AG10803 (cell line): ENCODE results near the gene TRIM37.
A peak's percentile ranks its signal among the peaks of the same experiment; 100 is the strongest.

Experiments used
- DNase-seq: peaks from one replicate; pipeline ENCODE4 v3.0.0; 2010; ENCODE audit warnings: low read depth
- H3K4me3 ChIP-seq: 2 replicates; pipeline ENCODE4 v1.5.1; 2011; ENCODE audit warnings: mild to moderate bottlenecking, low read length, control low read depth
- TF ChIP-seq, protein P1 (sequence below): conservative IDR thresholded peaks from 2 replicates; pipeline ENCODE4 v1.5.1; 2011; ENCODE audit warnings: mild to moderate bottlenecking, low read length, control low read depth, inconsistent platforms

The TRIM37 gene

GRCh38 chr17:59002848-59003247 lies 103.8 kb downstream of the TRIM37 start:
- peak; percentile 18 for DNase-seq
- H3K4me3 ChIP-seq = no peak overlapping the region
- TF ChIP-seq, protein P1, sequence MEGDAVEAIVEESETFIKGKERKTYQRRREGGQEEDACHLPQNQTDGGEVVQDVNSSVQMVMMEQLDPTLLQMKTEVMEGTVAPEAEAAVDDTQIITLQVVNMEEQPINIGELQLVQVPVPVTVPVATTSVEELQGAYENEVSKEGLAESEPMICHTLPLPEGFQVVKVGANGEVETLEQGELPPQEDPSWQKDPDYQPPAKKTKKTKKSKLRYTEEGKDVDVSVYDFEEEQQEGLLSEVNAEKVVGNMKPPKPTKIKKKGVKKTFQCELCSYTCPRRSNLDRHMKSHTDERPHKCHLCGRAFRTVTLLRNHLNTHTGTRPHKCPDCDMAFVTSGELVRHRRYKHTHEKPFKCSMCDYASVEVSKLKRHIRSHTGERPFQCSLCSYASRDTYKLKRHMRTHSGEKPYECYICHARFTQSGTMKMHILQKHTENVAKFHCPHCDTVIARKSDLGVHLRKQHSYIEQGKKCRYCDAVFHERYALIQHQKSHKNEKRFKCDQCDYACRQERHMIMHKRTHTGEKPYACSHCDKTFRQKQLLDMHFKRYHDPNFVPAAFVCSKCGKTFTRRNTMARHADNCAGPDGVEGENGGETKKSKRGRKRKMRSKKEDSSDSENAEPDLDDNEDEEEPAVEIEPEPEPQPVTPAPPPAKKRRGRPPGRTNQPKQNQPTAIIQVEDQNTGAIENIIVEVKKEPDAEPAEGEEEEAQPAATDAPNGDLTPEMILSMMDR = no peak

DNA sequence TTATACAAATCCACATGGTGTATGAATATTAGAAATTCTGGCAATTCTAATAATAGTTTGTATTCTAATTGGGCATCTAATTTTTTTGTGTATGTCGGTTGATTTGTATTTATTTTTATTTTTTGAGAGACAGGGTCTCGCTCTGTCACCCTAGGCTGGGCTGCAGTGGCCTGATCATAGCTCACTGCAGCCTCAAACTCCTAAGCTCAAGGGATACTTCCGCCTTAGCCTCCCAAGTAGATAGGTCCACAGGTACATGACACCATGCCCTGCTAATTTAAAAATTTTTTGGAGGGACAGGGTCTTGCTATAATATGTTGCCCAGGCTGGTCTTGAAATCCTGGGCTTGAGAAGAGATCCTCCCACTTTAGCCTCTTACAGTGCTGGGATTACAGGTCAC lies 104.6 kb downstream of the TRIM37 start:
- DNase-seq = no peak
- H3K4me3 ChIP-seq = no peak overlapping the region
- TF ChIP-seq, protein P1 = no peak

GRCh38 chr17:59001158-59001814 lies 105.4 kb downstream of the TRIM37 start:
- no peak overlapping the region for H3K4me3 ChIP-seq
- TF ChIP-seq, protein P1 = no peak
- DNase-seq = peak; percentile 26

- TF ChIP-seq, protein P1 = no peak
- DNase-seq = no peak
Measured at GRCh38 chr17:59000022-59000421, 106.7 kb downstream of the TRIM37 start.

DNA sequence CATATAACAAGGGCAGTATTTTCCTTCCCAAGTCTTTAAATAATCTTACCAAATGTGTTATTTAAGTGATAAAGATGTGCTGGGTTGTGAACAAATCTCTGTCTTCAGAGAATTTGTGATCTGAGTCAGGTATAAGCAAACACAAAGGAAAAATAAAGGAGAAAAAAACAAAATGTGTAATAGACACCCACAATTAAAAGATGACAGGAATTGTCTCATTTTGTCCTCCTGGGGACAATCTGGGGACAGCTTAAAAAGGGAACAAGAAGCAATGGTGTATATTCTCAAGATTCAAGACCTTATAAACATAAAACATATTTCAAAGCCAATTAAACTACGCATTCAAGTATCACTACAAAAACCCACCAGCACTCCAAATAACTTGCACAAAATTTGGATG lies 107.2 kb downstream of the TRIM37 start:
- TF ChIP-seq, protein P1 = no peak
- no peak for DNase-seq
- H3K4me3 ChIP-seq = no peak overlapping the region

More at GRCh38 chr17:59000022-59000421, 106.7 kb downstream of the TRIM37 start:
- no peak overlapping the region for H3K4me3 ChIP-seq

- no peak for DNase-seq
- no peak overlapping the region for H3K4me3 ChIP-seq
- TF ChIP-seq, protein P1 = no peak
Measured at GRCh38 chr17:58998871-58999270, 107.8 kb downstream of the TRIM37 start.

DNA sequence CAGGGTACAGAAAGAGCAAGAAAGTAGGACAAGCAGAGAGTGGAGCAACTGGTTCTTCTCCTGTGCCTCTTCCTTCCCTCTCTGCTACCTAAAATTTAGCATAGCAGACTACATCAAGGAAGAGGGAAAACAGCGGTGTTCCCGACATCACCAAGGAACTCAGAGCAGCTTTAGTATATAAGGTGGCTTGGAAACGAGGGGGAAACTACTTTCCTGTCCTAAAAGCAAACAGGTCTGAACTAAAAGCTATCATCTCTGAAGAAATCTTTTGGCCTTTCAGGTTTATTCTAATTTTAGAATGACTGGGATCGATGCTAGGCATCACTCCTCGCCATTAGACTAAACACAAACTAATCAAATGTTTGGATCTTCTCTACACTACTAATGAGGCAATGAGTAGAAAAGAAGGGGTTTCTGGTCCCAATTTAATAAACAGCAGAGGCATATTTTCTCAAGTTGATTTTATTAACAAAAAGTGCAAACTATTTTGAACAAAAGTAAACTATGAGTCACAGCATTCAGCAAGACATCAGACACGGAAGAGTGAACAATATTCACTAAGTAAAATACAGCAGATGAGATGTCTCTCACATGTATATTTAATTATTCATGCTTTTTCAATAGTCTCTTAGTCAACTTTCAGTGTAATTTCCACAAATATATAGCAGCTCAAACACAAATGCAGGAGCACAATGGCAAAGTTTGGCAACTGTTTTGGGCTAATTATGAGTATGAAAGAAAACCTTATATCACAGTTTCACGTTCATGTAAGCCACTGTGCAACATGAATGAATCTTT lies 108.7 kb downstream of the TRIM37 start:
- DNase-seq = no peak
- TF ChIP-seq, protein P1 = no peak
- H3K4me3 ChIP-seq = no peak overlapping the region
